HEK293 (cell line): ENCODE measurements around the gene POLR3A.
"Not testable (repeated sequence)": the region's sequence is repeated elsewhere in the genome, so short reads cannot be mapped to it uniquely, and the experiment has no call there.

Experiments used
- CTCF ChIA-PET: fragments of 350-600 bp; formaldehyde crosslinking; extraction: SDS; loops from one replicate; lab custom pipeline; 2021; ENCODE audit warnings: antibody characterized with exemption; lab: Yijun Ruan, JAX
- POLR2A ChIA-PET: fragments of 300-600 bp; formaldehyde crosslinking; extraction: SDS; loops from one replicate; lab custom pipeline; 2020; ENCODE audit warnings: antibody characterized with exemption, inconsistent platforms; lab: Yijun Ruan, JAX
- H3K27ac ChIP-seq: fragments of 200-500 bp; sonication (Bioruptor generic); 2 replicates; pipeline ENCODE4 v1.5.1; 2014; ENCODE audit warnings: low read depth, low read length, control low read depth, inconsistent platforms; ENCODE audit errors: extremely low read depth
- H3K36me3 ChIP-seq, 2 experiments: fragments of 200-500 bp in 1 of 2; sonication (Bioruptor generic) in 1 of 2; 1 replicate in 1 of 2; 2 replicates in 1 of 2; pipeline ENCODE4 v1.5.1; 2014 to 2017; ENCODE audit warnings: inconsistent platforms in 2 of 2, low read length in 2 of 2; ENCODE audit not compliant: control insufficient read depth in 2 of 2, insufficient read depth in 1 of 2
- H3K4me1 ChIP-seq: fragments of 200-500 bp; sonication (Bioruptor generic); 2 replicates; pipeline ENCODE4 v1.5.1; 2014; ENCODE audit warnings: mild to moderate bottlenecking, low read length, inconsistent platforms; ENCODE audit not compliant: control insufficient read depth, insufficient read depth
- H3K4me3 ChIP-seq: 2 replicates; pipeline ENCODE4 v1.5.1; 2011; ENCODE audit warnings: low read depth, mild to moderate bottlenecking, control low read depth, low read length, moderate library complexity
- H3K9me3 ChIP-seq: fragments of 200-500 bp; sonication (Bioruptor generic); 2 replicates; pipeline ENCODE4 v1.5.1; 2014; ENCODE audit warnings: low read depth, low read length, inconsistent platforms; ENCODE audit not compliant: control insufficient read depth, insufficient read depth
- KLF7 ChIP-seq: fragments of 450-650 bp; formaldehyde crosslinking; IDR thresholded peaks from 2 replicates; pipeline ENCODE4 v1.5.1; 2016; ENCODE audit warnings: missing biosample characterization, missing genetic modification characterization, borderline replicate concordance
- KLF8 ChIP-seq: fragments of 450-650 bp; formaldehyde crosslinking; IDR thresholded peaks from 2 replicates; pipeline ENCODE4 v1.5.1; 2016; ENCODE audit warnings: missing biosample characterization, missing genetic modification characterization
- REST ChIP-seq: fragments of 450-650 bp; formaldehyde crosslinking; IDR thresholded peaks from 2 replicates; pipeline ENCODE4 v1.5.1; 2016; ENCODE audit warnings: missing biosample characterization, missing genetic modification characterization
- YY1 ChIP-seq: fragments of 450-650 bp; formaldehyde crosslinking; IDR thresholded peaks from 2 replicates; pipeline ENCODE4 v1.5.1; 2018; ENCODE audit warnings: missing biosample characterization, missing genetic modification characterization
- ZBTB20 ChIP-seq: fragments of 450-650 bp; formaldehyde crosslinking; IDR thresholded peaks from 2 replicates; pipeline ENCODE4 v1.5.1; 2016; ENCODE audit warnings: missing biosample characterization, missing genetic modification characterization
- ZNF112 ChIP-seq: fragments of 450-650 bp; formaldehyde crosslinking; IDR thresholded peaks from 2 replicates; pipeline ENCODE4 v1.5.0; 2017; ENCODE audit warnings: missing biosample characterization, missing genetic modification characterization
- ZNF138 ChIP-seq: fragments of 450-650 bp; formaldehyde crosslinking; IDR thresholded peaks from 2 replicates; pipeline ENCODE4 v1.5.1; 2016; ENCODE audit warnings: missing biosample characterization, missing genetic modification characterization, borderline replicate concordance
- ZNF146 ChIP-seq: fragments of 450-650 bp; formaldehyde crosslinking; IDR thresholded peaks from 2 replicates; pipeline ENCODE4 v1.5.1; 2016; ENCODE audit warnings: missing biosample characterization, missing genetic modification characterization
- ZNF174 ChIP-seq: fragments of 450-650 bp; formaldehyde crosslinking; IDR thresholded peaks from 2 replicates; pipeline ENCODE4 v1.5.0; 2017; ENCODE audit warnings: missing biosample characterization, mild to moderate bottlenecking, missing genetic modification characterization
- ZNF214 ChIP-seq: fragments of 450-650 bp; formaldehyde crosslinking; IDR thresholded peaks from 2 replicates; pipeline ENCODE4 v1.5.1; 2017; ENCODE audit warnings: missing biosample characterization, mild to moderate bottlenecking, missing genetic modification characterization, borderline replicate concordance
- ZNF221 ChIP-seq: fragments of 450-650 bp; formaldehyde crosslinking; IDR thresholded peaks from 2 replicates; pipeline ENCODE4 v1.5.1; 2017; ENCODE audit warnings: missing biosample characterization, missing genetic modification characterization, borderline replicate concordance
- ZNF239 ChIP-seq: fragments of 450-650 bp; formaldehyde crosslinking; IDR thresholded peaks from 2 replicates; pipeline ENCODE4 v1.5.1; 2016; ENCODE audit warnings: missing biosample characterization, missing genetic modification characterization
- ZNF24 ChIP-seq: fragments of 450-650 bp; formaldehyde crosslinking; IDR thresholded peaks from 2 replicates; pipeline ENCODE4 v1.5.1; 2016; ENCODE audit warnings: missing biosample characterization, missing genetic modification characterization
- ZNF274 ChIP-seq, 2 experiments: fragments of 200-500 bp in 1 of 2; fragments of 450-650 bp in 1 of 2; sonication (Bioruptor generic) in 1 of 2; formaldehyde crosslinking in 1 of 2; IDR thresholded peaks; 2 replicates each; pipeline versions ENCODE4 v1.5.1 to v1.6.1; 2014 to 2016; ENCODE audit warnings: borderline replicate concordance in 1 of 2, inconsistent platforms in 1 of 2, low read length in 1 of 2, missing biosample characterization in 1 of 2, missing genetic modification characterization in 1 of 2
- ZNF362 ChIP-seq: fragments of 450-650 bp; formaldehyde crosslinking; IDR thresholded peaks from 2 replicates; pipeline ENCODE4 v1.5.1; 2016; ENCODE audit warnings: missing biosample characterization, missing genetic modification characterization
- ZNF473 ChIP-seq: fragments of 450-650 bp; formaldehyde crosslinking; IDR thresholded peaks from 2 replicates; pipeline ENCODE4 v1.5.1; 2017; ENCODE audit warnings: missing biosample characterization, missing genetic modification characterization
- ZNF580 ChIP-seq: fragments of 450-650 bp; formaldehyde crosslinking; IDR thresholded peaks from 2 replicates; pipeline ENCODE4 v1.5.1; 2016; ENCODE audit warnings: missing biosample characterization, missing genetic modification characterization
- ZNF624 ChIP-seq: fragments of 450-650 bp; formaldehyde crosslinking; IDR thresholded peaks from 2 replicates; pipeline ENCODE4 v1.5.1; 2017; ENCODE audit warnings: missing biosample characterization, missing genetic modification characterization
- ZNF747 ChIP-seq: fragments of 450-650 bp; formaldehyde crosslinking; IDR thresholded peaks from 2 replicates; pipeline ENCODE4 v1.5.1; 2016; ENCODE audit warnings: missing biosample characterization, missing genetic modification characterization
- ZSCAN23 ChIP-seq: fragments of 450-650 bp; formaldehyde crosslinking; IDR thresholded peaks from 2 replicates; pipeline ENCODE4 v1.5.1; 2016; ENCODE audit warnings: missing biosample characterization, missing genetic modification characterization
- TF ChIP-seq, protein P1 (sequence below): IDR thresholded peaks from 2 replicates; pipeline ENCODE4 v1.6.1; 2011; ENCODE audit warnings: mild to moderate bottlenecking, low read depth, low read length, borderline replicate concordance

POLR3A gene

DNA sequence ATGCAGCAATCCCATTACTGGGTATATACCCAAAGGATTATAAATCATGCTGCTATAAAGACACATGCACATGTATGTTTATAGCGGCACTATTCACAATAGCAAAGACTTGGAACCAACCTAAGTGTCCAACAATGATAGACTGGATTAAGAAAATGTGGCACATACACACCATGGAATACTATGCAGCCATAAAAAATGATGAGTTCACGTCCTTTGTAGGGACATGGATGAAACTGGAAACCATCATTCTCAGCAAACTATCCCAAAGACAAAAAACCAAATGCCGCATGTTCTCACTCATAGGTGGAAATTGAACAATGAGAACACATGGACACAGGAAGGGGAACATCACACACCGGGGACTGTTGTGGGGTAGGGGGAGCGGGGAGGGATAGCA, 30.5 kb downstream of the POLR3A start:
- peaks cover 30 to 53% of the 10 kb centered on the region in 2 experiments for H3K36me3 ChIP-seq
- H3K4me3 ChIP-seq, H3K27ac ChIP-seq, CTCF ChIA-PET, POLR2A ChIA-PET, H3K9me3 ChIP-seq, H3K4me1 ChIP-seq: not testable (repeated sequence)
- TF ChIP-seq ZNF146 (tag by site-specific recombination) (peak; percentile 98), ZNF580 (tag by site-specific recombination) (peak; percentile 69)

DNA sequence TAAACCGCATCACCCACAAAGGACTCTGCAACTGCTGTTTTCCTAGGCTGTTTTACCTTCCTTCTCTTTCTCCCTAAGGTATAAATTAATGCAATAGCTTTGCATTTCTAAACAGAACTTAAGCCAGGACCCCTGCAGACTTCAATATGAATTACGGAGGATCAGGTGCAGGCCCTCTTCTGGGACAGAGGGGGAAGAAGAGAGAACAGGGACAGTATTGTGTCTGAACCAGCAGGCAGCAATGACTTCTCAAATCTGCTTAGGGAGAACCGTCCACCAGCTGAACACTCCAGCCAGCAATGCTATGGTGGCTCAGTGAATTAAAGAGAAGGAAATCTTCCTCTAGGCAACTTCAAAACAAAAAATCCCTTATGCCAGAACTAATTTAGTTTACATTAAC, 35.7 kb downstream of the POLR3A start:
- no peaks in the 10 kb centered on the region for H3K4me1 ChIP-seq
- TF ChIP-seq KLF8 (tag by site-specific recombination) = no peak
- no peaks in the 10 kb centered on the region for H3K9me3 ChIP-seq
- ChIA-PET CTCF (no interaction called here), POLR2A (no interaction called here)
- no peak overlapping the region for H3K4me3 ChIP-seq
- H3K36me3 ChIP-seq = peaks cover 42 to 57% of the 10 kb centered on the region in 2 experiments
- H3K27ac ChIP-seq = no peak overlapping the region

GRCh38 chr10:77989081-77989724, 40.1 kb downstream of the POLR3A start:
- H3K36me3 ChIP-seq = peaks cover 50 to 98% of the 10 kb centered on the region in 2 experiments
- H3K4me1 ChIP-seq = no peaks in the 10 kb centered on the region
- no peak overlapping the region for H3K4me3 ChIP-seq
- POLR2A ChIA-PET = no interaction called here
- H3K27ac ChIP-seq = no peak overlapping the region
- H3K9me3 ChIP-seq = no peaks in the 10 kb centered on the region
- no peak for TF ChIP-seq KLF7 (tag by site-specific recombination)
- no peak for TF ChIP-seq ZNF138
- TF ChIP-seq ZNF112 (tag by site-specific recombination) = no peak
- TF ChIP-seq, protein P1, sequence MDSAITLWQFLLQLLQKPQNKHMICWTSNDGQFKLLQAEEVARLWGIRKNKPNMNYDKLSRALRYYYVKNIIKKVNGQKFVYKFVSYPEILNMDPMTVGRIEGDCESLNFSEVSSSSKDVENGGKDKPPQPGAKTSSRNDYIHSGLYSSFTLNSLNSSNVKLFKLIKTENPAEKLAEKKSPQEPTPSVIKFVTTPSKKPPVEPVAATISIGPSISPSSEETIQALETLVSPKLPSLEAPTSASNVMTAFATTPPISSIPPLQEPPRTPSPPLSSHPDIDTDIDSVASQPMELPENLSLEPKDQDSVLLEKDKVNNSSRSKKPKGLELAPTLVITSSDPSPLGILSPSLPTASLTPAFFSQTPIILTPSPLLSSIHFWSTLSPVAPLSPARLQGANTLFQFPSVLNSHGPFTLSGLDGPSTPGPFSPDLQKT = no peak
- TF ChIP-seq ZBTB20 (tag by site-specific recombination) = no peak
- no peak for TF ChIP-seq ZNF624 (tag by site-specific recombination)
- TF ChIP-seq ZNF221 (tag by site-specific recombination) = no peak
- TF ChIP-seq ZNF24 (tag by site-specific recombination) = no peak
- no peak for TF ChIP-seq ZSCAN23 (tag by site-specific recombination)
- no peak for TF ChIP-seq ZNF239 (tag by site-specific recombination)
- no peak for TF ChIP-seq ZNF274 (IDR thresholded peaks at IDR 0.05; ENCODE audit: low read length)
- no peak for TF ChIP-seq ZNF274 (tag by site-specific recombination; IDR thresholded peaks at IDR 0.05; ENCODE audit: borderline replicate concordance)
- no peak for TF ChIP-seq REST (tag by site-specific recombination)
- no peak for TF ChIP-seq YY1
- TF ChIP-seq ZNF214 (tag by site-specific recombination) = no peak
- TF ChIP-seq ZNF362 (tag by site-specific recombination) = no peak
- TF ChIP-seq ZNF174 (tag by site-specific recombination) = no peak
- no peak for TF ChIP-seq ZNF473 (tag by site-specific recombination)
- no peak for TF ChIP-seq ZNF747 (tag by site-specific recombination)
- TF ChIP-seq, all 188 proteins: peak for 0
- CTCF ChIA-PET = interaction anchor here (0.8 to 1.2 kb wide), 2 partner anchors 14 to 142 kb away, joined by 3 read pairs; no protein-coding TSS in a partner anchor
